Osteocyte (in vitro differentiated cells): Measurements from ENCODE around the gene KIRREL3. TPM values are rescaled to one million over a fixed set of nuclear protein-coding genes. Genes with fewer than 3 reads are reported as not detected.

Experiments used
- DNase-seq: peaks from one replicate; pipeline ENCODE4 v3.0.0; 2021; ENCODE audit warnings: mixed read lengths; ENCODE audit not compliant: unreplicated experiment; ENCODE audit errors: extremely low spot score
- H3K27ac Mint-ChIP-seq: one replicate; pipeline ENCODE4 v1.8.0; 2021; ENCODE audit warnings: mild to moderate bottlenecking, mixed read lengths; ENCODE audit not compliant: unreplicated experiment
- H3K27me3 Mint-ChIP-seq: one replicate; pipeline ENCODE4 v1.8.0; 2021; ENCODE audit warnings: mixed read lengths; ENCODE audit not compliant: unreplicated experiment
- H3K36me3 Mint-ChIP-seq: one replicate; pipeline ENCODE4 v1.8.0; 2021; ENCODE audit warnings: mixed read lengths; ENCODE audit not compliant: unreplicated experiment
- H3K4me1 Mint-ChIP-seq: one replicate; pipeline ENCODE4 v1.8.0; 2021; ENCODE audit warnings: mixed read lengths; ENCODE audit not compliant: unreplicated experiment
- H3K4me3 Mint-ChIP-seq: one replicate; pipeline ENCODE4 v1.8.0; 2021; ENCODE audit warnings: mild to moderate bottlenecking, moderate library complexity, mixed read lengths; ENCODE audit not compliant: unreplicated experiment
- H3K9me3 Mint-ChIP-seq: one replicate; pipeline ENCODE4 v1.8.0; 2021; ENCODE audit warnings: mixed read lengths; ENCODE audit not compliant: unreplicated experiment
- CTCF ChIP-seq: fragments of 200-600 bp; sonication (generic); IDR thresholded peaks from 2 replicates; pipeline ENCODE4 v1.5.0; 2021; ENCODE audit warnings: antibody characterized with exemption, mild to moderate bottlenecking, moderate library complexity
- total RNA-seq: library from RNA; stranded (reverse); gene quantifications from 2 replicates; pipeline ENCODE4 v1.2.1, GENCODE V29; 2021

The KIRREL3 gene
- total RNA-seq, 1 donor from 2014 or later: 1.2 TPM

GRCh38 chr11:126857860-126858808, 142.4 kb downstream of the KIRREL3 start:
- Mint-ChIP-seq H3K9me3 (no peaks in the 10 kb centered on the region), H3K27ac (no peak overlapping the region), H3K4me1 (peaks cover 5% of the 10 kb centered on the region), H3K4me3 (no peak overlapping the region), H3K36me3 (no peaks in the 10 kb centered on the region), H3K27me3 (no peaks in the 10 kb centered on the region)
- TF ChIP-seq CTCF: no peak
- DNase-seq: peak; percentile 46

DNA sequence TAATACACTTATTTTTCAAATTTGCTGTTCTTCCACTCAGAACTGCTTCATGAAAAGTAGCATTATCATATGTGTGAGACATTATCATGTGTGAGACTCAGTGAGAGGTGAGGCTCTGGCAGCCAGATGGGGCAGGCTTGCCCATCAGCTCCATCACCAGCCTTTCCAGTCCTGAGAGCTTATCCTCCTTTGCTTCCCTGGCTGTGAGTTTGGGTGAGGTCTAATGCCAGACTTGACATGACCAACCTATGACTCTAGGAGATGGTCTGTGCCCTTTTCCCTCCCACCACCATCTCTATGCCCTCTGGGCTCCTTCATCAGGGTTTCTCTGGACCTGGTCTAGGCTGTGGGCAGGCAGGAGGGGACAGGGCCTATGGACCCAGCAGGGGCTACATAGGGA, 145.0 kb downstream of the KIRREL3 start:
- no peak for TF ChIP-seq CTCF
- no peaks in the 10 kb centered on the region for H3K9me3 Mint-ChIP-seq
- H3K4me3 Mint-ChIP-seq: no peak overlapping the region
- no peaks in the 10 kb centered on the region for H3K36me3 Mint-ChIP-seq
- H3K4me1 Mint-ChIP-seq: peaks cover 12% of the 10 kb centered on the region
- no peaks in the 10 kb centered on the region for H3K27me3 Mint-ChIP-seq
- DNase-seq: peak; percentile 59
- H3K27ac Mint-ChIP-seq: no peak overlapping the region

DNA sequence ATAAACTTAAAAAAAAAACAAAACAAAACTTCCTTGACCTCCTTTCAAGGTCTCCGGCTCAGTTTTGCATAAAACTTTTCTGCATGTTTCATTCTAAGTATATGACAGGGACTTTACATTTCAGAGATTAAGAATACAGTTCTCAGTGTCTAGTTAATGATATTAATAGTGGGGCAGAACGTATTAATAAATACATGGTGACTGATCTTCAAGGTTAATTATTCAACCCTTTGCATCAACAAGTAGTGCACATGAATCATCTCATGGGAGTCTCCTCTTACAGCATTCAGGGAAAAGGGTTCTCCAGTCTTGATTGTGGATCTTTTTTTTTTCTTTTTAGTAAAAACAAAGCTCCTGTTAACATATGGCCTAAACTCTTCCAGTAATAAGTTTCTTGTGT, 146.8 kb downstream of the KIRREL3 start:
- no peaks in the 10 kb centered on the region for H3K9me3 Mint-ChIP-seq
- H3K4me3 Mint-ChIP-seq: no peak overlapping the region
- TF ChIP-seq CTCF: no peak
- H3K36me3 Mint-ChIP-seq: no peaks in the 10 kb centered on the region
- H3K27ac Mint-ChIP-seq: no peak overlapping the region
- H3K27me3 Mint-ChIP-seq: no peaks in the 10 kb centered on the region
- H3K4me1 Mint-ChIP-seq: peaks cover 12% of the 10 kb centered on the region
- no peak for DNase-seq

DNA sequence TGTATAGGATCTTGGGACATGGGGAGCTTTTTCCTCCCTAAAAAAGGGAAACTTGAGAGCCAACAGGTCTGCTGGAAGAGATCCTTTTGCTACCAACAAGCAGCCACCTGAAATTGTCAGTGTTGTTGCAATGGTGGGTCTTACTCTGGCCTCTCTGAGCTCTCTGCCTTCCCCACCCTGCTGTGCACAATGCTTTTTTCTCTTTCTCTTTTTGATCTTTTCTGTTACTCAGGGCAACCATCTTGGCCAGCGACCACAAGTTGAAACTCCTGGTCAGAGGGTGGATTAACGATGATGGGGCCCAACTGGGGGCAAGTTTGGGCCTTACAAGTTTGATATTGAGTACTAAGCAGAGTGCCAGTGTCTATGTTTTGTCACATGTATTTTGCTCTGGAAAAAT, 155.8 kb downstream of the KIRREL3 start:
- no peak overlapping the region for H3K27ac Mint-ChIP-seq
- no peak for TF ChIP-seq CTCF
- H3K36me3 Mint-ChIP-seq: no peaks in the 10 kb centered on the region
- no peak for DNase-seq
- H3K4me3 Mint-ChIP-seq: no peak overlapping the region
- H3K9me3 Mint-ChIP-seq: no peaks in the 10 kb centered on the region
- no peaks in the 10 kb centered on the region for H3K27me3 Mint-ChIP-seq
- H3K4me1 Mint-ChIP-seq: peaks cover 5% of the 10 kb centered on the region

DNA sequence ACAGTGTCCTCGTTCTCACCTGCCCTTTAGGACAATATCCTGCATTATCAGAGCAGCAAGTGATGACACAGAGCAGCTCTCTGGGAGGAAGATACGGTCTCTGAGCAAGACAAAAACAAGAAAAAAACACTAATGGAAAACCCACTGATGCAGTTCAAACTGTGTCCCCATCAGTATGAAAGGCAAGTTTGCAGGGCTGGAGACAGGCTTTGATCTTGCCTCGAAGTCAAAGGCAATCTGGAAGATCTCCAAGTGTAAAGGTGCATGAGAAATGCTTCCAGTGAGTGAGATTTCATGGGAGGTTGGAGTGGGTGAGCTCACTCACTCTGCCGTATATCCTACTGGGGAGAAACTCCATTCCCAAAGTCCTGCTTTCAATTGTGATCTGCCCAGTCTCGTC, 157.5 kb downstream of the KIRREL3 start:
- DNase-seq: no peak
- Mint-ChIP-seq H3K27me3 (no peaks in the 10 kb centered on the region), H3K27ac (no peak overlapping the region), H3K9me3 (no peaks in the 10 kb centered on the region), H3K4me3 (no peak overlapping the region), H3K4me1 (peaks cover 5% of the 10 kb centered on the region), H3K36me3 (no peaks in the 10 kb centered on the region)
- TF ChIP-seq CTCF: no peak
